22Rv1 (cell line): ENCODE data around the gene TUBB.

Experiments used
- H3K27ac ChIP-seq: fragments of 450-650 bp; 2 replicates; pipeline ENCODE4 v1.5.1; 2017
- CTCF ChIP-seq: fragments of 450-650 bp; IDR thresholded peaks from 2 replicates; pipeline ENCODE4 v1.5.1; 2017; ENCODE audit warnings: mild to moderate bottlenecking
- ZFX ChIP-seq: fragments of 450-650 bp; IDR thresholded peaks from 2 replicates; pipeline ENCODE4 v1.6.1; 2017; ENCODE audit warnings: antibody characterized with exemption, borderline replicate concordance

TUBB gene

GRCh38 chr6:30770592-30770991, 50.4 kb downstream of the TUBB start:
- H3K27ac ChIP-seq = no peak overlapping the region
- no peak for TF ChIP-seq CTCF

GRCh38 chr6:30774701-30775100, 54.5 kb downstream of the TUBB start:
- TF ChIP-seq CTCF (no peak), ZFX (no peak)
- H3K27ac ChIP-seq = no peak overlapping the region
